ENCODE measurements around the gene IGF1R.

Gene IGF1R

DNA sequence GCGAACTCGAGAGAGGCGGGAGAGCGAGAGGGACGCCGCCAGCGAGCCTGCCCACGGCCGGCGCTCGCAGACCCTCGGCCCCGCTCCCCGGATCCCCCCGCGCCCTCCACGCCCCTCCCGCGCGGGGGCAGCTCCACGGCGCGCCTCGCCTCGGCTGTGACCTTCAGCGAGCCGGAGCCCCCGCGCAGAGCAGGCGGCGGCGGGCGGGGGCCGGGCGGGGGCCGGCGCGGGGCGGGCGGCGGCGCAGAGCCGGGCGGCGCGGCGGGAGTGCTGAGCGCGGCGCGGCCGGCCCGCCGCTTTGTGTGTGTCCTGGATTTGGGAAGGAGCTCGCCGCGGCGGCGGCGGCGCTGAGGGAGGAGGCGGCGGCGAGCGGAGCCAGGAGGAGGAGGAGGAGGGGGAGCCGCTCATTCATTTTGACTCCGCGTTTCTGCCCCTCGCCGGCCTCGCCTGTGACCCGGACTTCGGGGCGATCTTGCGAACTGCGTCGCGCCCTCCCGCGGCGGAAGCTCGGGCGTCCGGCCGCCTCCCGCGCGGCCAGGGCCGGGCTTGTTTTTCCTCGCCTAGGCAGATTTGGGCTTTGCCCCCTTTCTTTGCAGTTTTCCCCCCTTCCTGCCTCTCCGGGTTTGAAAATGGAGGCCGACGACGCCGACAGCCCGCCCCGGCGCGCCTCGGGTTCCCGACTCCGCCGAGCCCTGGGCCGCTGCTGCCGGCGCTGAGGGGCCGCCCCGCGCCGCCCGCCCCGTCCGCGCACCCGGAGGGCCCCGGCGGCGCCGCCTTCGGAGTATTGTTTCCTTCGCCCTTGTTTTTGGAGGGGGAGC lies 524 bp downstream of the IGF1R start:
- peak overlapping the region; percentile 72 for H3K4me3 ChIP-seq (ENCODE audit: low read depth, low read length)
- TF ChIP-seq, protein P1, sequence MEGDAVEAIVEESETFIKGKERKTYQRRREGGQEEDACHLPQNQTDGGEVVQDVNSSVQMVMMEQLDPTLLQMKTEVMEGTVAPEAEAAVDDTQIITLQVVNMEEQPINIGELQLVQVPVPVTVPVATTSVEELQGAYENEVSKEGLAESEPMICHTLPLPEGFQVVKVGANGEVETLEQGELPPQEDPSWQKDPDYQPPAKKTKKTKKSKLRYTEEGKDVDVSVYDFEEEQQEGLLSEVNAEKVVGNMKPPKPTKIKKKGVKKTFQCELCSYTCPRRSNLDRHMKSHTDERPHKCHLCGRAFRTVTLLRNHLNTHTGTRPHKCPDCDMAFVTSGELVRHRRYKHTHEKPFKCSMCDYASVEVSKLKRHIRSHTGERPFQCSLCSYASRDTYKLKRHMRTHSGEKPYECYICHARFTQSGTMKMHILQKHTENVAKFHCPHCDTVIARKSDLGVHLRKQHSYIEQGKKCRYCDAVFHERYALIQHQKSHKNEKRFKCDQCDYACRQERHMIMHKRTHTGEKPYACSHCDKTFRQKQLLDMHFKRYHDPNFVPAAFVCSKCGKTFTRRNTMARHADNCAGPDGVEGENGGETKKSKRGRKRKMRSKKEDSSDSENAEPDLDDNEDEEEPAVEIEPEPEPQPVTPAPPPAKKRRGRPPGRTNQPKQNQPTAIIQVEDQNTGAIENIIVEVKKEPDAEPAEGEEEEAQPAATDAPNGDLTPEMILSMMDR (conservative IDR thresholded peaks at IDR 0.05; ENCODE audit: low read depth, low read length): no peak
- DNase-seq (ENCODE audit: low read depth): peak; percentile 47

DNA sequence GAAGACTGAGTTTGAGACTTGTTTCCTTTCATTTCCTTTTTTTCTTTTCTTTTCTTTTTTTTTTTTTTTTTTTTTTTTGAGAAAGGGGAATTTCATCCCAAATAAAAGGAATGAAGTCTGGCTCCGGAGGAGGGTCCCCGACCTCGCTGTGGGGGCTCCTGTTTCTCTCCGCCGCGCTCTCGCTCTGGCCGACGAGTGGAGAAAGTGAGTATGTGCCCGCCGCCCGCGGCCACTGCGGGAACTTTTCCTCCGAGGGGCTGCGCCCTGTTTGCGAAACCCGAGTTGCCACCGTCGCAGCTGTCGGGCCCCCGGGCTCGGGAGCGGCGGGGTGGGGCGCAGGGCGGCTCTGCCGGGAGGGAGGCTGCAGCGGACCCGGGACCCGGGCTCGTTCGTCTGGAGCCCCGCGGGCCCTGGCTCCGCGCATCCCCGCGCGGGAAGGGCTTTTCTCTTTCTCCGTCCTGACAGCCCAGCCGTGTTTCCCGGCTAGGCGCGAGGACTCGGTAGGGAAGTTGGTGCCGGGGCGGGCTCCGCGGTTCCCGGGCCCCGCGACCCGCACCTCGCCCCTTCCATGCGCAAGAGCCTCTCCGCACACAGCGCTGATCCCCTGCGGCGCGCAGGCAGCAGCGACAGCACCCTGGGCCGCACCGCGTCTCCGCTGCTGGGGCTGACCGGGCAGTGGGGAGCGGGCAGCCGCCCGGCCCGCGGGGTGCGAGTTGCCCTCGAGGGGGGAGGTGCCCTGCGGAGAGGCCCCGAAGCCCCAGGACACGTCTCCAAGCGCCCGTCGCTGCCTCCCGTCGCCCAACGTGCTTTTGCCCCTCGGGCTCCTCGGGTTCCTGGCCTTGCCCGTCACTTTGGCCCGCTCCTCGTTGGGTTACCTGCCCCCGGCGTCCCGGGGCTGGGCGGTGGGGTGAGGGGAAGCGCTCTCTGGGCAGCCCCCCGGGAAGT lies 1.4 kb downstream of the IGF1R start:
- TF ChIP-seq, protein P1 (conservative IDR thresholded peaks at IDR 0.05; ENCODE audit: low read depth, low read length): peak; percentile 25
- H3K4me3 ChIP-seq (ENCODE audit: low read depth, low read length): peak overlapping the region; percentile 72

DNA sequence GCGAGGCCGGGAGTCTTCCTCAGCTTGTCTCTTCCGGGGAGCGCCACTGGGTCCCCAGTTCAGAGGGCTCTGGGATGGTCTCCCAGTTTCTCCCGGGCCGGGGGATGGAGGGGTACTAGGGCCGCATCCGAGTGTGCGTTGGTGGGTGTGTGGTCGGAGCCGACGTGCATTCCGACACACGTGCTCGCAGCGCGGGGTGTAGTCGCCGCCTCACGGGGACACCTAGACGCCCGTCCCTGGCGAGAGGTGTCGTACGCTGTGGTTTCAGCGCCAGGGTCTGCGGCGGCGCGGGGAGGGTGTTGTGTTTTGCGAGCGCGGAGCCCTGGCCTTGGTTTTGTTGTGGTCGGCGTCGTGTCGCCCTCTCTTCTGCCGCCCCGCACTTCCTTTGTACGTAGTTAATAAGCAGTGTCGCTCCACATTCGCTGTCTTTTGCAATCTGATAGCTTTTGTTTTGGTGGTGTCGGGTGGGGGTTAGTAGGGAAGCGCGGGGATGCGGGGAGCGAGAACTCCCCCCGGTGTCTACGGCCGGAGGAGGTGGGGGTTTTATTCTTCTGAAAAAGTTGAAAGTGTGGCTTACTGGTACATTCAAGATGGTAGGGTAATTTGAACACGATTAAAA lies 2.2 kb downstream of the IGF1R start:
- TF ChIP-seq, protein P1 (conservative IDR thresholded peaks at IDR 0.05; ENCODE audit: low read depth, low read length): no peak
- DNase-seq (ENCODE audit: low read depth): peak; percentile 26
- peak overlapping the region; percentile 72 for H3K4me3 ChIP-seq (ENCODE audit: low read depth, low read length)

More for the DNA sequence above, 1.4 kb downstream of the IGF1R start:
- no peak for DNase-seq (ENCODE audit: low read depth)

DNA sequence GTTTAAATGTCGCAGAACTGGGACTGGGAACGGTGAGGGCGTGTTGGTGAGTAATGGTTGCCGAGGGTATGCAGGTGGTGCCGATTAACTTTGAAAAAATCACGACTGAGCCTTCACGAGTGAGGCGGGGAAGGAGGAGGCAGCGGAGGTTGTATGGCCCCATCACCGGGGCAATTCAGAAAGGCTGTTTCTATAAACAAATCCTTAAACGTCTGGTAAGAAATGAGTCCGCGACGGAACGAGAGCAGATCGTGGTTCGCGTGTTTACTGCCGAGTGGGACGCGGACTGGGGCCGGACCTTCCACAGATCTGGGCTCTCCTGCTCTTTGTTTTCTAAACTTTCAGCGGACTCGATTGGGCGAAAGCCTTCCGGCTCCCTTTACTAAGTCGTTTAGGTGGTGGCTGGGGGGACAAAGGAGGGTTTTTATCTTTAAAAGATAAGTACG lies 2.7 kb downstream of the IGF1R start:
- TF ChIP-seq, protein P1 (conservative IDR thresholded peaks at IDR 0.05; ENCODE audit: low read depth, low read length): no peak
- DNase-seq (ENCODE audit: low read depth): peak; percentile 37
- H3K4me3 ChIP-seq (ENCODE audit: low read depth, low read length): peak overlapping the region; percentile 72

DNA sequence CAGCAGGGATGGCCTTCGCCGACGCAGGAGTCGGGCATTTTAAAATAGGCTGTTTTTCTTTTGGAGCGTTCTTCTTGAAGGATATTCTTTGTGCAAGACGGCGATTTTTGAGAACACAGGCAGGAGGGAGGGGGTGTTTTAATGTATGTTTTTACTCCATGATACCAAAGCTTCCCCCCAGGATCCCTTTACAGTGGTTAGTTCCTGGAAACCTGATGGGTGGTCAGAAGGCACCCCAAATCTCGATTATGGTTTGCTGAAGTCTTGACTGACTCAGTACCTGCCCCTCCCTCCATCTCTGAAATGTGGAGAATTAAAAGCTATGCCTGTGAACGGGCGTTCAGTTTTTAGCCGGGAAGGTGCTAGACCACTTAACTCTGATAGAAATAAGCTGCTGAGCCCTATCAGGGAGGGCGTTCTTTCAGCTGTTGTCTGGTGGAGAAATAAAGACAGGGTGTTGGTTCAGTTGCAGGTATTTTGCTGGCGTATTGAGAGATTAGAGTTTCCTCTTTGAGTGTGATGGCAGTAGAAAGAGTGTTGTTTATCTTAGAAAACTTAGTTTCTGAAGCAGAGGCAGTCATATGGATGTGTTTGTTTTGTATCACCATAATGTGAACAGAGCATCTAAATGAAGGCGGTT lies 3.4 kb downstream of the IGF1R start:
- TF ChIP-seq, protein P1 (conservative IDR thresholded peaks at IDR 0.05; ENCODE audit: low read depth, low read length): no peak
- H3K4me3 ChIP-seq (ENCODE audit: low read depth, low read length): peak overlapping the region; percentile 72
- peak; percentile 51 for DNase-seq (ENCODE audit: low read depth)

DNA sequence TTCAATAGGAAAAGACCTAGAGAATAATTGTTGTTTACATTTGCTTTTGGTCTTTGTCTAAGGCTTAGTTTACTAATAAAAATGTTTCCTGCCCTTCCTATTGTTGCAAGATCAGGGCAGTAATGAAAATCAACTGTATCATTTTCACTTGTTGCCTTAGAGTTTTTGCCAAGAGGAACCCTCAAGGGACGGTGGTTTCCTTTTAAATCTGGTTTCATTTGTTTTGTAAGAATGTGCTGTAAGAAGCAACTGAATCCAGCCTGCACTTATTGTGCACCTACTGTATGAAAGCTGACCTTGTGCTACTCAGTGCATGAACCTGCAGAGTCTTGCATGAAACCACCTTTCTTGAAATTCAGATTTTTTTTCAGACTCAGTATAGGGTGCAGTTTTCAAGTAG lies 5.3 kb downstream of the IGF1R start:
- DNase-seq (ENCODE audit: low read depth): peak; percentile 44
- TF ChIP-seq, protein P1 (conservative IDR thresholded peaks at IDR 0.05; ENCODE audit: low read depth, low read length): no peak
- no peak overlapping the region for H3K4me3 ChIP-seq (ENCODE audit: low read depth, low read length)

All from choroid plexus epithelial cell (primary cell).